ENCODE results near the gene PTCH1.

DNA sequence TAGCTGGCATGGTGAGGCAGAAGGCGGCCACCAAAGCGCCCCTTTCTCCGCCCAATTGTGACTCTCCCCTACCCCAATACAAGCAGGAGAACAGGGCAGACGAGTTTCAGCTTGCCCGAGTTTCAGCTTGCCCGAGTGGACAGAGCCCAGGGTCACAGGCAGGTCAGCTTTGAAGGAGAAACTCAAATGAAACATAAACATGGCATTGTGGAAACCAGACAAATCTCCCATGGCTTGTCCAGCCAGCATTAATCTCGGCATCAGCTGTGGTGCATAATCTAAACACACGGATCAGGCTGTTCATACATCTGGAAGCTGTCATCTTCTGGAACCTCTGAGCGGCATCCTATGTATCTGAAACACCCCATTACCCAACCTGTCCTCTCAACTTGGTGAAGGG, 16.9 kb downstream of the PTCH1 start:
- TF ChIP-seq POLR2A (IDR thresholded peaks at IDR 0.05) (no peak), POLR2AphosphoS5 (IDR thresholded peaks at IDR 0.05) (no peak)
- TF ChIP-seq, protein P1, sequence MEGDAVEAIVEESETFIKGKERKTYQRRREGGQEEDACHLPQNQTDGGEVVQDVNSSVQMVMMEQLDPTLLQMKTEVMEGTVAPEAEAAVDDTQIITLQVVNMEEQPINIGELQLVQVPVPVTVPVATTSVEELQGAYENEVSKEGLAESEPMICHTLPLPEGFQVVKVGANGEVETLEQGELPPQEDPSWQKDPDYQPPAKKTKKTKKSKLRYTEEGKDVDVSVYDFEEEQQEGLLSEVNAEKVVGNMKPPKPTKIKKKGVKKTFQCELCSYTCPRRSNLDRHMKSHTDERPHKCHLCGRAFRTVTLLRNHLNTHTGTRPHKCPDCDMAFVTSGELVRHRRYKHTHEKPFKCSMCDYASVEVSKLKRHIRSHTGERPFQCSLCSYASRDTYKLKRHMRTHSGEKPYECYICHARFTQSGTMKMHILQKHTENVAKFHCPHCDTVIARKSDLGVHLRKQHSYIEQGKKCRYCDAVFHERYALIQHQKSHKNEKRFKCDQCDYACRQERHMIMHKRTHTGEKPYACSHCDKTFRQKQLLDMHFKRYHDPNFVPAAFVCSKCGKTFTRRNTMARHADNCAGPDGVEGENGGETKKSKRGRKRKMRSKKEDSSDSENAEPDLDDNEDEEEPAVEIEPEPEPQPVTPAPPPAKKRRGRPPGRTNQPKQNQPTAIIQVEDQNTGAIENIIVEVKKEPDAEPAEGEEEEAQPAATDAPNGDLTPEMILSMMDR (IDR thresholded peaks at IDR 0.05): no peak
